Measurements from ENCODE around the gene RAG2.

DNA sequence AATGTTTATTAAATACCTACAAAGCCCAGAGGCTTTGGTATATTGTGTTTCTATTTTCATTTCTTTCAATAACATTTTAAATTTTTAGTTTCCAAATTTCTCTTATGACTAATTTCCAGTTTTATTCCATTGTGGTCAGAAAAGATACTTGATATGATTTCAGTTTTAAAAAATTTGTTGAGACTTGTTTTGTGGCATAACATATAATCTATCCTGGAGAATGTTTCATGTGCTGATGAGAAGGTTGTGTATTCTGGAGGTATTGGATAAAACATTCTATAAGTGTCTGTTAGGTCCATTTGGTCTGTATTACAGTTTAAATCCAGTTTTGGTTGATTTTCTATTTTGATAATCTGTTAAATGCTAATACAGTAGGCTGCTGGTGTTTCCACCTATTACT, 40.0 kb downstream of the RAG2 start:
- TF ChIP-seq, protein P1, sequence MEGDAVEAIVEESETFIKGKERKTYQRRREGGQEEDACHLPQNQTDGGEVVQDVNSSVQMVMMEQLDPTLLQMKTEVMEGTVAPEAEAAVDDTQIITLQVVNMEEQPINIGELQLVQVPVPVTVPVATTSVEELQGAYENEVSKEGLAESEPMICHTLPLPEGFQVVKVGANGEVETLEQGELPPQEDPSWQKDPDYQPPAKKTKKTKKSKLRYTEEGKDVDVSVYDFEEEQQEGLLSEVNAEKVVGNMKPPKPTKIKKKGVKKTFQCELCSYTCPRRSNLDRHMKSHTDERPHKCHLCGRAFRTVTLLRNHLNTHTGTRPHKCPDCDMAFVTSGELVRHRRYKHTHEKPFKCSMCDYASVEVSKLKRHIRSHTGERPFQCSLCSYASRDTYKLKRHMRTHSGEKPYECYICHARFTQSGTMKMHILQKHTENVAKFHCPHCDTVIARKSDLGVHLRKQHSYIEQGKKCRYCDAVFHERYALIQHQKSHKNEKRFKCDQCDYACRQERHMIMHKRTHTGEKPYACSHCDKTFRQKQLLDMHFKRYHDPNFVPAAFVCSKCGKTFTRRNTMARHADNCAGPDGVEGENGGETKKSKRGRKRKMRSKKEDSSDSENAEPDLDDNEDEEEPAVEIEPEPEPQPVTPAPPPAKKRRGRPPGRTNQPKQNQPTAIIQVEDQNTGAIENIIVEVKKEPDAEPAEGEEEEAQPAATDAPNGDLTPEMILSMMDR (IDR thresholded peaks at IDR 0.05) = no peak
- no peak for TF ChIP-seq POLR2A (IDR thresholded peaks at IDR 0.05)
